Activated T-cell treated with anti-CD3 and anti-CD28 coated beads for 4 hours (primary cell): ENCODE data around the gene RNF34.
A peak's percentile ranks its signal among the peaks of the same experiment; 100 is the strongest.

Experiments used
- DNase-seq: peaks from one replicate; pipeline ENCODE4 v3.0.0-alpha.2; 2020

The RNF34 gene

DNA sequence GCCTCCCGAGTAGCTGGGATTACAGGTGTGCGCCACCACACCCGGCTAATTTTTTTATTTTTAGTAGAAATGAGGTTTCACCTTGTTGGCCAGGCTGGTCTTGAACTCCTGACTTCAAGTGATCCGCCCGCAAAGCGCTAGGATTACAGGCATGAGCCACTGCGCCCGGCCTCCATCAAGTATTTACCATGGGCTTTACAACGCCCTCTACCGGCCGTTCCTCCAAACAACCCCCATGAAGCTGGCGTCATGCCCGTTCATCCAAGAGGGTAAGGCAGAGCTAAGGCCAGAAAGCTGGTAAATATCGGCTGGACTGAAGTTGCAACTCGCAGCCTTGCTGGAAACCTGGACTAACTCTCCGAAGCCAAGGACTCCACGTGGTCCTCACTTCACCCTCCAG is 41.6 kb downstream of the RNF34 start:
- no peak for DNase-seq

DNA sequence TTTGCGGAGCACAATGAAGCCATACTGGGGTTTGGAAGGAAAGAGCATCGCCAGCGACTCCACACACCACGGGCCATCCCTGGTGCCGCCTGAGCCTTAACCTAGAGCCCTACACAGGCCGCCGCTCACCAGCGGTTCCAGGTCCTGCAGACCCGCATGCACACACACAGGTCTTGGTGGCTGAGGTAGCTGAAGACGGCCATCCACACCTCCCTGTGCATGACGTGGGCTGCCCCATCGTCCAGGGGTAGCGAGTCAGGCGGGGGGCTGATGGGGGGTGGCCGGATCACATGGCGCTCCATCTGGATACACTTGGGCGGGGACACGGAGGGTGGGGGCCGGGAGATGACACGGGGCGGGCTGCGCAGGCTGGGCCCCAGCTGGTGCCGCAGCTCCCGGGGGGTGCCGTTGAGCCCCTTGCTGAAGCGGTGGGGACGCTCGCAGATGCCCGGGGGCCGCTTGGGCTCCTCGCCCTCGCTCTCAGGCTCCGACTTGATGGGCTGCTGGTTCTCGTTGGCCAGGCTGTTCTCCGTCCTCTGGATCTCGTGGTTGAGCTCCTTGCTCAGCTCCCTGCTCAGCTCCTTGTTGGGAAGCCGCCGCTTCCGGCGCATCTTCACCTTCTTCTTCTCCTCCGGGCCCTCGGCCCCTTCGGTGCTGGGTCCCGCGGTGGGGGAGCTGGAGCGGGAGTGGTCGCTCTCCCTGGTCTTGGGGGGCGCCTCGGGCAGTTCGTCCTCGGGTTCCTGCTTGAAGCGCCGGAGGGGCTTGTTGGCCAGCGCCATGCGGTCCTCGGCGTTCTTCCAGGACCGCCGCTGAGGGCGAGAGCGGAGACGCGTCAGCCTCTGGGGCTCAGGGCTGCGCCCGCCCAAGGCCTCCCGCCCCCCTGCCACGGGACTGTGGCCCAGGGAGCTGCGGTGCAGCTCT is 42.4 kb downstream of the RNF34 start:
- no peak for DNase-seq

DNA sequence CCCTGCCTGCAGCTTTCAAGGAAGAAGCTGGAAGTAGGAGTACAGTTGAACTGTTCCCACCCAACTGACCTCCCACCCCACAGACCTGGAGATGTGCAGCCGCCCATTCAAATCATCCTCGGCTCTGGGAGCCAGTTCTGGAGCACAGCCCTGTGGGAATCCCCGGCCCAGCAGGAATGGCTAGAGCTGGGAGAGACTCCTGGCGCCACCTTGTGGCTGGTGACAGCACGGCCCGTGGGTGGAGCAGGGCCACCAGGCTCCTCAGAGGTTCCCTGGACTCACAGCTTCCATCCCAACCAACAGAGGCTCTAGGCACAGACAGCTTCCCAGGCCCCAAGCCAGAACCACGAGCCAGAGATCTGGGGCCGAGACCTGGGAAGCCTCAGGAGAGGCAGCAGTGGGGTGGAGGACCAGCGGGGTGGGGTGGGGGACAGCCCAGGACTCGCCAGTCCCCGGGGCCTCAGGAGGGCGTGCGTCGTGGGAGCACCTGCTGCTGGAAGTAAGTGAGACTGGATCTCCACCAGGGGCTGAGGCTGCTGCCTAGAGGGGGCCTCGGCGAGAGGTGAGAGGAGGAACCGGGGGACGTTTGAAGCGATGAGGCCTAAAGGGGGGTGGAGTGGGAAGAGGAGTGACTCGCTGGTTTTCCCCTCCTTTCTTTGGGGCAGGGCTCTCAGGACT is 43.4 kb downstream of the RNF34 start:
- DNase-seq: peak; percentile 54

DNA sequence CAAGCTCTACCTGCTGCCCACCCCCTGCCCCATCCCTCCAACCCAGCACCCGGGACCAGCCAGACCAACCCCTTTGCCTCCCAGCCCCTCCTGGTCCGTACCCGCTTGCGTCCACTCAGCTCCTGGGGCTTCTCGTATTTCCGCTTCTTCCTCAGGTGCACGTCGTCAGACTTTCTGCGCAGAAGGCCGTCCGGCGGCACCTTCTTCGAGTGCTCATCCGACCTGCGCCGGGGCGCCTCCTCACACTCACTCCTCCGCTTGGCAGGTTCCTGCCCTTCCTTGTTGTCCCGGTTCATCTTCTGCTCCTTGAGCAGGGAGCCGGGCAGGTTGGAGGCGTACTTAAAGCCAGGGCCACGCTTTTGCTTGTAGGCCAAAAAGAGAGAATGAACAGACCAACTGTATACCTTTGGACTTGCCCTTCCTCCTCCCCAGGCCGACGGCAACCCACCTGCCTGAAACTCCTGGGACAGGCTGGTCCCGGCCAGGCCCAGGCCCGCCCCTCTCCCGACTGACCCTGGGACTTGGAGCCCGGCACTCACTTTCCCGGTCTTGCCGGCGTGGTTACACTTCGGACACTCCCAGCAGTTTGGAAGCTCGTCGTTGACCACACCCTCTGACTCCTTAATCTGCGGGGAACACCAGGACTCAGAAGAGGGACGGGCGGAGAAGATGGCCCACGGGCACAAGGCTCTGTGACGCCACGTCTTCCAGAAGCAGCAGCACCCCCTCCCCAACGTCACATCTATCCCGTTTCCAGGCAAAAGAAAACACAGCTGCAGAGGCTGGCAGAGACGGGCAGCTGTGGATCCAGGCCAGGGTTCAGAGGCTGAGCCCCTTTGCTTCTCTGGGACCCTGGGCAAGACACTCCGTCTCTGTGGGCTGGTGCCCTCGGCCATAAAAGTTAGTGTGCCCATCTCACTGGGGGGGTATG is 44.3 kb downstream of the RNF34 start:
- DNase-seq: no peak

DNA sequence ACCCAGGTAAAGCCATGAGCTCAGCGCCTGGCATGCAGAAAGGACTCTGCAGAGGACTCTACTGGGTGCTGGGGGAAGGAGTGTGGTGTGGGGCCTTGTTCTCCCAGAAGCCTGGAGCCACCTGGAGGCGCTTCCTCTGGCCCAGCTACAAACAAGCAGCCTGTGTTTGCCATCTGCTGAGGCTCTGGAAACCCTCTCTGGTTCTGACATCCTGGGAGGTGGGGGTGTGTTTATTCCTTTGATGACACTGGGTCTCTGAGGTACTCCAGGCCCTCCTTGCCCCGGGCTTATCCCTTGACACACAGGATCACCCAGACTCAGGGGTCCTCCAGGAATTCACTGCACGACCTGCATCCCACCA is 44.9 kb downstream of the RNF34 start:
- no peak for DNase-seq

DNA sequence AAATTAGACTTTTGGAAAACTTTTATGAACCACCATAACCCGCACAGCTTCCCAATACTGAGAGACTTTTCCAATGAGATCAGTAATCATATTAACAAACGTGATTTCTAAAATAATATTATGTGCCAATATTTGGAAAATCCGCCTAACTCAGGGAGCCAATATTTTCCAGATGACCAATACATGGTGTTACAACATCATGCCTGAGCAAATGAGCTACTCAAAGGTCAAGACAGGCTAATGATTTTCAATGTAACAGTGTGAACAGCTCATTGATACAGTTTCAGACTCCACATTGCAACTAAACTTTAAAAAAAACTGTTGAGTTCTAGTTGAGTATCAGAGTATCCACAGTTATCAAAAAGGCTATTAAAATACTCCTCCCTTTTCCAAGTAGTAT is 46.8 kb downstream of the RNF34 start:
- DNase-seq: no peak

DNA sequence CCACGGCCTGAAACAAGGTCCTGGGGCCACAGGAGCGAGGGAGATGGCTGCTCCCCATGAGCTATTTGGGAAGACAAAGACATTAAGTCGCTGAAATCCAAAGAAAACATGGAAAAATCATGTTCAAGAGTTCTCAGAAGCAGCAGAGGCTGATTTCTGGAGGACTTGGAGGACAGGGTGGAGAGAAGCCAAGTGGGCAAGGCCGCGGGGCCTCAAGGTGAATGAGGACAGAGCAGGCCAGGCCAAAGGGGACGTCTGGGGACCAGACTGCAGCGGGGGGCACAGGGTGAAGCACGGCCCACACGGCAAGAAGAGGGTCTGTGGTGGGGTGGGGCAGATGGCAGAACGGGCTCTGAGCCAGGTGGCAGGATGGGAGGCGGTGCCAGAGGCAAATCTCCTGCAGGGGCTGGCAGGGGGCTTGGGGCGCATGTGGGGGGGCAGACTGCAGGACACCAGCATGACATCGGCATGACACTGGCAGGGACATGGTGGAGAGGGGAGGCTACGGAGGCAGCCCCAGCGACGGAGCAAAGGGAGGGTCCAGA is 48.9 kb downstream of the RNF34 start:
- DNase-seq: no peak

DNA sequence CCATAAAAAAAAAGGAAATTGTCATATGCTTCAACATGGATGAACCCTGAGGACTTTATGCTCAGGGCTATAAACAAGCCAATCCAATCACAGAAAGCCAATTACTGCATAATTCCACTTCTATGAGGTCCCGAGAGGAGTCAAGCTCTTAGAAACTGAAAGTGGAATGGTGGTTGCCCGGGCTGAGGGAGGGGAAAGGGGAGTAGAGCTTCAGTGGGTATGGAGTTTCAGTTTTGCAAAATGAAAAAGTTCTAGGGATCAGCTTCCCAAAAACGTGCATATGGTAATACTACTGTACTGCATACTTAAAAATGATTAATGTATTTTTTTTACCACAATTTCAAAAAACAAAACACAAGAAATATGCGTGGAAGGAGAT is 52.0 kb downstream of the RNF34 start:
- no peak for DNase-seq

DNA sequence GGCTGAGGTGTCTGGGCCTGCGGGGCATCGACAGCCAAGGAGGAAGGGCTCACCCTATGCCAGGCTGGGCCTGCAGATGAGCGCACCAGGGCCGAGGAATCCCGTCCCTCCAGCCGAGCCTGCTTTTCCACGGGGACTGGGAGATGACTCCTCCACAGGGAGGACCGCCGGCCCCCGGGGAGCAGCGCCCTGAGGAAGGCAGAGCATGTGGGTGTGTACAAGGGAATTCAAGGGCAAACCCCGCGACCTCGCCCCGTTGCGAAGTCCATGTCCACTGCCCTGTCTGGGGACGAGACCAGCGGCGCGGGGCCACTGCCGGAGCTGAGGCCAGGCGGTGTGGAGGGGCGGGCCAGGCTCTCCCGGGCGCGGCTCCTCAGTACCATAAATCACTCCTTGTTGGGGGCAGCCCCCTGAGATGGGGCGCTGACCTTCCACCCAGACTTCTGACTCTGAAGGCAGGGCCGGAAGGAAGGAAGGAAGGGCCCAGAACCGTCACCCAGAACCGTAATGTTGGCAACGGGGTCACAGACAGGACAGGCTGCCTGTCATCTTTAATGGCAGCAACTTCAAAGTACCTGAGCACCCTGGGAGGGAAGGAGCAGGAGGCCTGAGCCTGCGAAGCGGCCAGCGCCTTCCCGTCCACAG is 52.5 kb downstream of the RNF34 start:
- no peak for DNase-seq

DNA sequence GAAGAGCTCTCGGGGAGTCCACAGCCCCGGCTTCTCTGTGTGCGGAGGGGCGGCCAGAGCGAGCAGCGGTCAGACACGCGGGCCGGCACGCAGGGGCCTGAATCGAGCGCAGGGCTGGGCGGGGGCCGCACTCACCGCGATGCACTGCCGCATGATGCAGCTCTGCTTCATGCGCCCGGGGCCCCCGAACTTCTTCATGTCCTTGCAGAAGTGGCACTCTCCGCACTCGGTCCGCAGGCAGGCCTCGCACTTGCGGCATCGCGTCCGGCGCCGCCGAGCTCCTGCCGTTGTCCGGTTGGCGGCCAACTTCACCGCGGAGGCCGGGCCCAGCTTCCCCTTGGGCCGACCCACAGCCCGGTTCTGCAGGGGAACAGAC is 53.1 kb downstream of the RNF34 start:
- DNase-seq: no peak

DNA sequence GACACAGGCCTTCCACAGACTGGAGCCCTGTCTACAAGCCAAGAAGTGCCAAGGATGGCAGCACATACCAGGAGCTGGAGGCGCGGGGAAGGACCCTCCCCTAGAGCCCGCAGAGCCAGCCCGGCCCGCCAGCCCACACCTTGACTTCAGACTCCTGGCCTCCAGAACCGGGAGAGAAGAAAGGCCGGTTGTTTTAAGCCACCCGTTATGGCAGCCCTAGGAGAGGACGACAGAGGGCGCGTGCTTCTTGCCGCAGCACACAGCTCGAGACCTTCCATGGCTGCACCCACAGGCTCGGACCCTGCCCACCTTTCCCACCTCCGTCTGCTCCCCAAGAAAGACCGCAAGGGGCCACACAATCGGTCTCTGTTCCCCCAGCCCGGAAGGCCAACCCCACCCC is 53.7 kb downstream of the RNF34 start:
- no peak for DNase-seq

DNA sequence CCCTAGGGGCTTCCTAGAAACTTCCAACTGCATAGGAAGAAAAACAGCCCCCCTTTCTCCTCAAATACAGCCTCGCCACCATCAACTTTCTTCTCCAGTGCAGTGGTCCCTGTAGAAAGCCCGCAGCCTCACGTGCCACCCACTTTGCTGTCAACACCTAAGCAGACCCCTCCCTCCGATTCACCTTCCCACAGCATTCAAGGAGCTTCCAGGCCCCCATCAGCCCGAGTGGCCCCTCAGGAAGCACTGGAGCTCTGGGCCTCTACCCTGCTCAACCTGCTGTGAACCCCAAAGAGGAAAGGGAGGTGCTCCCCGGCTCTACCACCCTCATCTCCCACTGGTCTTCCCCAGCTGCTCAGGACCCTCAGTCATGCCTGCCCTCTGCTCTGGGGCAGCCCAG is 55.0 kb downstream of the RNF34 start:
- no peak for DNase-seq

DNA sequence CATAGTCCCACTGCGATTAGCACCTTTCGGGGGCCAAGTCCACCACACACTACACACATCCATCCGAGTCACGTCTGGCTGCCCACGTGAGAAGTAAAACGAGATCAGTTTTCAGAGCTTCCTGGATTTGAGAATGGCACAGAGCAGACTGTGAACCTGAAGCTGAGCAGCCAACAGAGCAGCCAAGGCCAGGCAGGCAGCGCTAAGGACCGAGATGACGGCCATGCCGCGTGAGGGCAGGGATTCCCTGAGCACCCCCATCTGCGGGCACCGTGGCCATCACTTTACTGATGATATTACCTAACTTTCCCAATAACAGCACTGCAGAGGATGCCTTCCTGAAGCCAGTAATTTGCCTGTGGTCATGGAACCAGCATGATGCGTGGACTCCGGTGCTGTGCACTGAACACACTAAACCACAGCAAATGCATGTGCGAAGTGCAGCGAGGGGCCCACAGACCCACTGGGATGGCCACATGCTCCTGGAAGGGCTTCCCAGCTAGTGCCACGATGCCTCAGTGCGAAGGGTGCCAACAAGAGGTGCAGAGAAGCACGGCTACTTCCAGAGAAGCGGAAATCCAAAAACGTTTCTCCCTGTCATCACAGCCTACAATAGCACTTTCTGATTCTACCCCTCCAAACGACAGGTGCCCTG is 56.0 kb downstream of the RNF34 start:
- no peak for DNase-seq

DNA sequence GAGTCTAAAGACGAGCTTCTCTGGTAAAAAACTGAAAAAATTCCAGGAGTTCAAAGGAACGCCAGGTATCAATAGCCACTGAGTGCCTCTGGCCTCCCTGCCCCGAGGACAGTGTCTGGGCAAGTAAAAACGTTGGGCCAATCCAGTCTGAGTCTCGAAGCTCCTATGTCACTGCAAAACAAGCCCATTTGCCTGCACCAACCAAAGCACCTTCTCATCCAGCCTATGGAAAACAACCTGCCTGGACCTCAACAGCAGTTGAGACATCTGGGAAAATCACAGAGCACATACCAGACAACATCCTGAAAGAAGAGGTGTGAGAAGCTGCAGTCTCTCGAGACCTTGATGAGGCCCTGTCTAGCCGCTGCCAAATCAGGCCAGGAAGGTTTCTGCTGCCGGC is 56.6 kb downstream of the RNF34 start:
- no peak for DNase-seq

DNA sequence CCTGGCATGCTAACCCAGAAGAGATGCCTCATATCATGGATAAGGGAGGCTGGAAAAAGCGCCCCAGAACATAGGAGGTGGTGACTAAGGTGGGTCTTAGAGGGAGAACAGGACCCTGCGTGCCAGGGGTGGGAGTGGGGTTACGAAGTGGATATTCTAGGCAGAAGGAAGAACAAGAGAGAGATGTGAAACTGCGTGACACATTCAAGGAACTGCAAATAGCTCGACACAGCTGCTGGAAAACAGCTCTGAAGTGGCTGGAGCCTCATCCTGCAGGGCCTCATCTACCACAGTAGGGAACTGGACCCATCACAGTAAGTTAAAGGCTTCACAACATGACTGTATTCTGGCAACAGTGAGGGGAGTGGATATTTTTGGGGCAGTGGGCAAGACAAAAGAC is 61.1 kb downstream of the RNF34 start:
- DNase-seq: no peak

DNA sequence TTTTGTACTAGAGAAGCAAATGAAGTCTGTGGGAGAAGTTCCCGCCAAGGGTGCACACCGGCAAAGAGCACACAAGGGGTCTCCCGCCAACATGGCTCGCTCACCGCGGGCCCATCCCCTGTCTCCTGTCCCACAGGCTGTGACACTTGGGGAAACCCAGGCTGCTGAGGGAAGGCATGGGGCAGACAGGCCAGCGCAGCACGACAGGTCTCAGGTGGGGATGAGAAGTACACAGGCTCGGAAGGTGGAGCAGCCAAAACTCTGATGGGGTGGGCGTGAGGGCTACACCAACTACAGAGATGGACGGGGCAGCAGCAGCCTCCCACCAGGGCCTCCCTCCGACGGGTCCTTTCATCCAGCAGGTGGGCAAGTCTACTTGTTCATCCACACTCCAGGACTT is 64.4 kb downstream of the RNF34 start:
- DNase-seq: no peak

DNA sequence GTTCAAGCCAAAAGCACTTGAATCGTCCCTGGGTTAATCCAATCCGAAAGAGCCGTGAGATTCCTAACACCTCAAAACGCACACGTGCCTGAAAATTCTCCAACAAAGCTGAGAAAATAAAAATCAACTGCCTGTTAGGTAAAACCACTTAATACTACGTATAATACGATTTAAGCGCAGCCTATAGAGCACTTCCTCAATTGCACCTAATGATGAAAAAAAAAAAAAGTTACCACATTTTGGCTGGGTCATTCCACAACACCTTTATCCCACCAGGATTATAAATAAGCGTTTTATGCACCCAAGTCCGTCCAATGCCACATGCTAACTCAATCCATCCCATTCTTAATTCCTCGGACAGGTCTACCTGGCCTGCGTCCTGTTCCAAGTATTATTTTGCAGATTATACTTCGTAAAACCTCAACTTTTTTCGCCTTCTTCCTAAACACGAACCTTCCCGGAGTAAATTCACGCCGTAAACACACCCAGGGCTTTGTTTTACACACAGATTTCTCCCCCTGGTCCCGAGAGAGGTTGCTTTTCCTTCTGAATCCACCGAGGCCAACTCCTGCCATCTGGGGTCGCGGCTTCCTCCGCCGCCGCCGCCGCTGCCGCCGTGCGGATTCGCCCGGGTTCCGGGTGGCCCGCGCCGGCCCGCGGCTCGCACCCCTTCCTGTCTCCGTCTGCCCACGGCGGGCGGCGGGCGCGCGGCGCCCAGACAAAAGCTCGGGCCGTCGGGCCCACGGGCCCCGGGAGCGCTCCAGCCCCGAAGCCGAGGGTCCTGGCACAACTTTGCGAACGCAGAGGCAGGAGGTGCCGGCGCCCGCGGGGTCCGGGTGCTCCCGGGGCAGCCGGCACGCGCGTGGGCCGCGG is 66.2 kb downstream of the RNF34 start:
- DNase-seq: peak; percentile 11

DNA sequence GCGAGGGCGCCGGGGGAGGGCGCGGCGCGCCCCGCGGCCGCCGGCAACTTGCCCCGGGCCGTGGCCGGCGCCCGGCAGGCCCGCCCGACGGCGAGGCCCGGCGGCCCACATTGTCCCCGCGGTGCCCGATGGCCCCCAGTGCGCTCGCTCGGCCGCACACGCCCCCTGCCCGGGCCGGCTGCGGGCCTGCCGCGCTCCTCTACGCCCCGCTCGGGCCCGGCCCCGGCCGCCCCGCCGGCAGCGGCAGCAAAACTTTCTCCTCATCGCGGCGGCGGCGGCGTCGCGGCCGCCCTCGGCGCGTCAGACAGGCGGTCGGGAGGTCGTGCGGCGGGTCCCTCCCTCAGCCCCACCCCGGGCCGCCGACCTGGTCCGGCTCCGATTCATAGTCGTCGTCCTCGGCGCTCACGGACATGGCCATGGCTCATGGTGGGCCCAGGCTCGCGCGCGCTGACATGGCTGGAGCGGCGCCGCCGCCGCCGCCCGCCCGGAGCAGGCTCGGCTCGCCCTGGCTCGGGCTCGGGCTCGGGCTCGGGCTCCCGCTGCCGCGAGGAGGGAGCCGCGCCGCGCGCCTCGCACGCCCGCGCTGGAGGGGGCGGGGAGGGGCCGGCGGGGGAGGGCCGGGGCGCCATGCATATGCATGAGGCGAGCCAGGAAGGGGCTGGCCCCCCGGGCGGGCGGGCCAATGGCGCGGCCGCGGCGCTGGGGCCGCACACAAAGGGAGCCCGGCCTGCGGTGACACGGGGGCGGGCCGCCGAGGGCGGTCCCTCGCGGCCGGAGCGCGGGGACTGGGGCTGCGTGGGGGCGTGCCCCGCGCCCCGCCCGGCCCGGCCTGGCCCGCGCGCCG is 67.1 kb downstream of the RNF34 start:
- DNase-seq: peak; percentile 79

DNA sequence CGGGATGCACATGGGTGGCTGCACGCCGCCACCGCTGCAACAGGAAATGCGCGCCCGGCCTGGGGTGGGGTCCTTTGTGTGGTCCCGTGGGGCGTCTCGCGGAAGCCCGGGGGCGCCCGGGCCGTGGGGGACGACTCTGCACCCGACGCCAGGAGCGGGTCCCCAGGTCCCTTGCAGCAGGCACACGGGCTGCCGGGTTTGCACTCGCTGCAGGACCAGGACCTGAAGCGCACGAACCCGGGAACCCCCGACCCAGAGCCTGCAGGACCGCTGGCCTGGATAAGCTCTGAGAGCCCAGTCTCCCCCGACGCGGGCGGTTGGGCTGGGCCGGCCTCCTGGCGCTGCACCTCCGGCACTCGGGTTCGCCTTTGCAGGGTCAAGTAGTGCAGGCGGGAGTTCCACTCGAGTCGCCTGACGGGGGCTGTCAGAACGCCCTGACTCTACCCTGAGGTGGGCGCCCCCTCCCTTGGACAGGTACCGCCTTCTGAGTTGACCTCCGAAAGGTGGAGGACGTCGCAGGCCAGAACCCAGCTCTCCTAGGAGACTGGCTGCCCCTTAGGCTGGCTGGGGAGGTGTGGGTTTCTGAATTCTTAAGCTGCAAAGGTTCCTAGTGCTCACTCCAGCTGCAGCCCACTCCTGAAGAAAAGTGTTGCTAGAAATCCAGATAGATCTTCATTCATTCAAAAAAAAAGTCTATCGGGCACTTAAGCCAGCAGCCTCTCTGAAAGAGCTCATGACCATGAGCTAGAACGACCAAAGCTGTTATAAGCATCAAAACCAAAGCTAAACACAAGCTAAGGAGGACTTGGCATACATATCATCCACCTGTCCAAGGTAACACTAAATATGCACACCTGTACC is 68.0 kb downstream of the RNF34 start:
- DNase-seq: no peak
